PFSK-1 (cell line): ENCODE data around the gene SP6.

Experiments used
- POLR2AphosphoS5 ChIP-seq: IDR thresholded peaks from 2 replicates; pipeline ENCODE4 v1.6.1; 2012; ENCODE audit warnings: low read depth, mild to moderate bottlenecking, control low read depth, low read length, moderate library complexity
- SIN3A ChIP-seq: IDR thresholded peaks from 2 replicates; pipeline ENCODE4 v1.6.1; 2012; ENCODE audit warnings: mild to moderate bottlenecking, low read length, moderate library complexity, borderline replicate concordance; ENCODE audit not compliant: insufficient read depth
- TF ChIP-seq, protein P1 (sequence below), 2 experiments: IDR thresholded peaks; 2 replicates each; pipeline versions ENCODE4 v1.6.1 to v1.8.0; 2011 to 2012; ENCODE audit warnings: low read depth in 2 of 2, low read length in 2 of 2, control low read depth in 1 of 2, inconsistent platforms in 1 of 2, mild to moderate bottlenecking in 1 of 2, moderate library complexity in 1 of 2; ENCODE audit not compliant: insufficient read depth in 1 of 2

GRCh38 chr17:47846716-47847340, 4.1 kb downstream of the SP6 start:
- TF ChIP-seq POLR2AphosphoS5 (no peak), SIN3A (no peak)
- TF ChIP-seq, protein P1, sequence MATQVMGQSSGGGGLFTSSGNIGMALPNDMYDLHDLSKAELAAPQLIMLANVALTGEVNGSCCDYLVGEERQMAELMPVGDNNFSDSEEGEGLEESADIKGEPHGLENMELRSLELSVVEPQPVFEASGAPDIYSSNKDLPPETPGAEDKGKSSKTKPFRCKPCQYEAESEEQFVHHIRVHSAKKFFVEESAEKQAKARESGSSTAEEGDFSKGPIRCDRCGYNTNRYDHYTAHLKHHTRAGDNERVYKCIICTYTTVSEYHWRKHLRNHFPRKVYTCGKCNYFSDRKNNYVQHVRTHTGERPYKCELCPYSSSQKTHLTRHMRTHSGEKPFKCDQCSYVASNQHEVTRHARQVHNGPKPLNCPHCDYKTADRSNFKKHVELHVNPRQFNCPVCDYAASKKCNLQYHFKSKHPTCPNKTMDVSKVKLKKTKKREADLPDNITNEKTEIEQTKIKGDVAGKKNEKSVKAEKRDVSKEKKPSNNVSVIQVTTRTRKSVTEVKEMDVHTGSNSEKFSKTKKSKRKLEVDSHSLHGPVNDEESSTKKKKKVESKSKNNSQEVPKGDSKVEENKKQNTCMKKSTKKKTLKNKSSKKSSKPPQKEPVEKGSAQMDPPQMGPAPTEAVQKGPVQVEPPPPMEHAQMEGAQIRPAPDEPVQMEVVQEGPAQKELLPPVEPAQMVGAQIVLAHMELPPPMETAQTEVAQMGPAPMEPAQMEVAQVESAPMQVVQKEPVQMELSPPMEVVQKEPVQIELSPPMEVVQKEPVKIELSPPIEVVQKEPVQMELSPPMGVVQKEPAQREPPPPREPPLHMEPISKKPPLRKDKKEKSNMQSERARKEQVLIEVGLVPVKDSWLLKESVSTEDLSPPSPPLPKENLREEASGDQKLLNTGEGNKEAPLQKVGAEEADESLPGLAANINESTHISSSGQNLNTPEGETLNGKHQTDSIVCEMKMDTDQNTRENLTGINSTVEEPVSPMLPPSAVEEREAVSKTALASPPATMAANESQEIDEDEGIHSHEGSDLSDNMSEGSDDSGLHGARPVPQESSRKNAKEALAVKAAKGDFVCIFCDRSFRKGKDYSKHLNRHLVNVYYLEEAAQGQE (IDR thresholded peaks at IDR 0.05; ENCODE audit: insufficient read depth in 1 of 2, low read depth in 2 of 2, low read length in 2 of 2) = no peak
